Stimulated activated CD4-positive, alpha-beta T cell treated with anti-CD3 and anti-CD28 coated beads, Interleukin-4, amount 100 ng/mL, for 24 hours (primary cell): ENCODE data around the gene CPNE9.
"Not testable (repeated sequence)": the region's sequence is repeated elsewhere in the genome, so short reads cannot be mapped to it uniquely, and the experiment has no call there.

Experiments used
- DNase-seq: peaks from one replicate; pipeline ENCODE4 v3.0.0-alpha.2; 2020

CPNE9 gene

GRCh38 chr3:9749645-9750555 is 46.3 kb downstream of the CPNE9 start, which contains the start of gene OGG1:
OGG1 (plus strand) TSS chr3:9749952; CDS start chr3:9750287, 335 bp downstream.
- peak; percentile 97 for DNase-seq

- DNase-seq = no peak
These were observed 47.2 kb downstream of the CPNE9 start for GRCh38 chr3:9750556-9751411.

GRCh38 chr3:9754678-9755077 is 51.0 kb downstream of the CPNE9 start:
- no peak for DNase-seq

GRCh38 chr3:9757427-9757826 is 53.8 kb downstream of the CPNE9 start:
- DNase-seq = no peak

GRCh38 chr3:9760779-9761505 is 57.3 kb downstream of the CPNE9 start:
- DNase-seq = no peak

GRCh38 chr3:9761919-9762318 is 58.3 kb downstream of the CPNE9 start:
- DNase-seq = no peak

GRCh38 chr3:9762871-9763270 is 59.2 kb downstream of the CPNE9 start:
- DNase-seq = no peak

GRCh38 chr3:9765865-9766264 is 62.2 kb downstream of the CPNE9 start:
- no peak for DNase-seq

- DNase-seq = no peak
These were observed 63.8 kb downstream of the CPNE9 start for GRCh38 chr3:9767418-9767817.

GRCh38 chr3:9768141-9768775 is 64.6 kb downstream of the CPNE9 start:
- DNase-seq = no peak

GRCh38 chr3:9769012-9769411 is 65.4 kb downstream of the CPNE9 start:
- no peak for DNase-seq

GRCh38 chr3:9769426-9770275 is 66.0 kb downstream of the CPNE9 start, which contains the start of gene CAMK1:
CAMK1 (minus strand) TSS chr3:9769947; CDS start chr3:9767749, 2,198 bp downstream.
- peak; percentile 69 for DNase-seq

GRCh38 chr3:9770276-9770812 is 66.7 kb downstream of the CPNE9 start:
- no peak for DNase-seq

GRCh38 chr3:9771007-9771406 is 67.4 kb downstream of the CPNE9 start:
- not testable (repeated sequence) for DNase-seq

GRCh38 chr3:9776896-9777693 is 73.5 kb downstream of the CPNE9 start:
- no peak for DNase-seq

- DNase-seq = no peak
These were observed 74.0 kb downstream of the CPNE9 start for GRCh38 chr3:9777694-9778021.

GRCh38 chr3:9778143-9779074 is 74.8 kb downstream of the CPNE9 start:
- DNase-seq = peak; percentile 81

- DNase-seq = no peak
These were observed 75.5 kb downstream of the CPNE9 start for GRCh38 chr3:9779075-9779593.
